HuH-7.5 (cell line): ENCODE data around the gene DPH1.
A peak's percentile ranks its signal among the peaks of the same experiment; 100 is the strongest.

Source experiments
- DNase-seq: peaks from one replicate; pipeline ENCODE4 v3.0.0; 2011; ENCODE audit warnings: low spot score

Gene DPH1

DNA sequence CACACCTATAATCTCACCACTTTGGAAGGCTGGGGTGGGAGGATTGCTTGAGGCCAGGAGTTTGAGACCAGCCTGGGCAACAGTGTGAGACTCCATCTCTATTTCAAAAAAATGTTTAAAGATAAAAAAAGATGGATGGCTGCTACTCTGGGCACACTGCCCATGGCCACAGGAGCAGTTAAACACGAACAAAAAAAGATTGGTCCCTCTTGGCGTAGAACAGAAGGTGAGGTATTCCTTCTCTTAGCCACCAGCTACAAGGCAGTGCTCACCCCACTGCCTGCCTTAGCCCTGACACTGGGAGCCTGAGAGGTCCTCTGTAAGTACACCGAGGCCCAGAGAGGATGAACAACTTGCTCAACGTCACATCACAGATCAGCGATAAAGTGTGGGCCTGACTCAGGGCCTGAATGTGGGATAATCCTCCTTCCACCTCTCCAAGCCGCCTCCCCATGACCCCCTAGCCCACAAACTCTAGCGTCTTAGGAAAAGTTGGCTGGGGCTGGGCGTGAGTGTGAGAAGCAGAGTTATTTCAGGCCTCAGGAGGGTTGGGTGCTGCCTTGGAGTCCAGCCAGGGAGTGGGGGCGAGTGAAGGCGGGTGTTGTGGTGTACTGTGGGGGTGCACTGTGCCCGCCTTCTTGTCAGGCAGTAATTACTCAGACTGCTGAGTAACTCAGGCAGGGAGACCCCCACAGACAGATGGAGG lies 2.3 kb upstream of the DPH1 start:
- no peak for DNase-seq

DNA sequence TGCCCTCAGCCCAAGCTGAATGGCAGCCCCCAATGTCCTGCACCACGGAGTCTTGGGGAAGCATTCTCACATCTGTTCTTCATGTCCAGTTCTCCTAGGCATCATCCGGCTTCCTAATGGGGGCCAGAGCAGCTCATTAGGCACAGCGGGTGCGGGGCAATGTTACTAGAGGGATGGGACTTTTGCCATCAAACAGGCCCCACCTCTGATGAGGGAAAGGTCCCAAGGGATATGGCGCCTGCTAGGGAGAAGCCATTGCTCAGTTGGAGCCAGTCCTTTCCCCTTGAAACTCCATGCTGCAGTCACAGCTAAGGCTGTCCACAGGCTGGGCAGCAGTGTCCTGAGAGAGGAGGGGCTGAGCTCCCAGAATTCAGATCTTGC lies 1.7 kb upstream of the DPH1 start:
- DNase-seq = no peak

DNA sequence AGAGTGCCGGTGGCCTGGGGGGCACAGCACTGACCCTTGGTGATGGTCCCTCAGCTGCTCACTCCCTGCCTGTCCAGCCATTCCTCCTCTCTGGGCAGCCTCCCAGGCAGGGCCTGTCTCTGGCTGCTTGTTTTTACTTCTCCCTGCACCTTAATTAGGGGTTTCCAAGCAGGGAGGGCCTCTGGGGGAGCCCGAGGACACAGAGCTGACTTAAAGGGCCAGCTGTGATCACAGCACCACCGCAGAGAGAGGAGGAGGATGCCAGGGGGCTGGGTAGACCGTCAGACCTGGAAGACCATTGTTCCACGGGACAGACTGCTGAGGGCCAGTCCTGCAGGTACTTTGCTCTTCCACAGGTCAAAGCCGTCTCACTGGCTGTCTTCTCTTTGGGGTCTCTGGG lies 1.2 kb upstream of the DPH1 start:
- DNase-seq = no peak

DNA sequence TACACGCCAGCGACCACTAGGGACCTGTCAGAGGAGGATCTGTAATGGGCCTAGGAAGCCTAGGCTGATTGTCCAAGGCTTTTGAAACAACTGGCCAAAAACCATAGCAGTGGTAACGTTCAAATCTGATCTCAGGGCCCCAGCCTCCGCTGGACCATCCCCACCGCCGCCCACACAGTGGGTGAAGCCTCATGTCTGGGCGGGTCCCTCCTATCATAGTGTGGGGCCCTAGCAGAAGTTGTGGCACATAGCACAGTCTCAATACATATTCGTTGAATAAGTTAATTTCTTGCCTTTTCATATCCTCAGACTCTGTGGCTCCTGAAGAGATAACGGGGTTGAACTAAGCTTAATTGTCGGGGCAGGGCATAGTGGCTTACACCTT lies 818 bp downstream of the DPH1 start:
- DNase-seq = no peak

DNA sequence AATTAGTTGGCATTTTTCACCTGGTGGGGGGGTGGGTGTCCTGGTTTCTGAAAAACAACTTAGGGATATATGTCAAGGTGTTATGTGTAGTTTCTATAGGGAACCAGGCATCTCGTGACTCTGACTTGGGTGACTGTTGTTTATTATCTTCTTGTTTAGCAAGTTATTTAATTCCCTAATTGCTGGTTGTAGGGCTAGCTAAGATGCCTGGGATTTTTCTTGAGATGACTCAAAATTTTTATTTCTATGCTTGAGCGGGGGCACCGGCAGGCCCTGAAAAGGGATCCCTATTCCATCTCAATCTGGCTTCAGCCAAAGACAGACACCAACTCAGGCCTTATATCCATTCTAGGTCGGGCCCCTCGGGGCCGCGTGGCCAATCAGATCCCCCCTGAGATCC lies 3.2 kb downstream of the DPH1 start:
- no peak for DNase-seq

- DNase-seq = no peak
Measured at GRCh38 chr17:2034157-2034556, 4.2 kb downstream of the DPH1 start.

- DNase-seq = no peak
Measured at GRCh38 chr17:2034806-2035540, 5.0 kb downstream of the DPH1 start.

GRCh38 chr17:2035541-2036488 lies 5.9 kb downstream of the DPH1 start:
- DNase-seq = no peak

DNA sequence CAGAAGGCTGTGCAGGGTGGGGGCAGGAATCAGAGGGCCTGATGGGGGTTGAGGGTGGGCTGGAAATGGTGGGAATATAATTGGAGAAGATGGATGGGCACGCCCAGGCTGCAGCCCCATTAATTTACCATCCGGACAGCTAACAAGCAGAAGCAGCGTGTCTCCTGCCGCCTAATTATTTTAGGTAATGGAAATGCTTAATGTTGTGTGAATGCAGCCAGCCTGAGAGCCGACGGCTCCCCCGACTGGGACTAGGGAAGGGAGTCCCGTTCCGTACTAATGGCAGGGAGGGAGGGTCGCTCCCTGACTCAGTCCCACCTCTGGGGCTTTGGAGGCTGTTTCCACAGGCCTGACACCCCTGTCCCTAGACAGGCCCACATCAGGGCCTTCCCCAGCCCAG lies 7.2 kb downstream of the DPH1 start:
- DNase-seq = no peak

- DNase-seq = no peak
Measured at GRCh38 chr17:2040219-2040827, 10.4 kb downstream of the DPH1 start.

DNA sequence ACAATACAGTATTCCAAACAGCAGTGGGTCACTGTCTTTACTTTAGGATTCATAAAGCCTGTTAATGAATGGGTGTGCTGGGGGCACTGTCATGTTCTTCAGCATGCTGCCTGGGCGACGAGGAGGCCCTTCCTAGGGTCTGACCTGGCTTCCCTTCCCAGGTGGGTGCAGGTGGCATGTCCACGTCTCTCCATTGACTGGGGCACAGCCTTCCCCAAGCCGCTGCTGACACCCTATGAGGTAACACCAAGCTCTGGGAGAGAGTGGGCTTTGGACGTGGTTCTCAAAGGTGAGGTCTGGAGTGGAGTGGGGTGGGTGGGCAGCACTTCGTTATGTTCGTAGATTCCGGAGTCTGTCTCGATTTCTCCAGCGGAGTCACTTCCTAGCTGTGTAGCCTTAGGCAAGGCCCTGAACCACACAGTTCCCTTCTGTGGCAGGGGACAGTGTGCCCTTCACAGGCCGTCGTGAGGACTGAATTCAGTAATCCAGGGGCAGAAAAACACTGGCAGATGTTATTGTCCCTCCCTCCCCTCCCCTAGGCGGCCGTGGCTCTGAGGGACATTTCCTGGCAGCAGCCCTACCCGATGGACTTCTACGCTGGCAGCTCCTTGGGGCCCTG lies 11.1 kb downstream of the DPH1 start:
- no peak for DNase-seq

DNA sequence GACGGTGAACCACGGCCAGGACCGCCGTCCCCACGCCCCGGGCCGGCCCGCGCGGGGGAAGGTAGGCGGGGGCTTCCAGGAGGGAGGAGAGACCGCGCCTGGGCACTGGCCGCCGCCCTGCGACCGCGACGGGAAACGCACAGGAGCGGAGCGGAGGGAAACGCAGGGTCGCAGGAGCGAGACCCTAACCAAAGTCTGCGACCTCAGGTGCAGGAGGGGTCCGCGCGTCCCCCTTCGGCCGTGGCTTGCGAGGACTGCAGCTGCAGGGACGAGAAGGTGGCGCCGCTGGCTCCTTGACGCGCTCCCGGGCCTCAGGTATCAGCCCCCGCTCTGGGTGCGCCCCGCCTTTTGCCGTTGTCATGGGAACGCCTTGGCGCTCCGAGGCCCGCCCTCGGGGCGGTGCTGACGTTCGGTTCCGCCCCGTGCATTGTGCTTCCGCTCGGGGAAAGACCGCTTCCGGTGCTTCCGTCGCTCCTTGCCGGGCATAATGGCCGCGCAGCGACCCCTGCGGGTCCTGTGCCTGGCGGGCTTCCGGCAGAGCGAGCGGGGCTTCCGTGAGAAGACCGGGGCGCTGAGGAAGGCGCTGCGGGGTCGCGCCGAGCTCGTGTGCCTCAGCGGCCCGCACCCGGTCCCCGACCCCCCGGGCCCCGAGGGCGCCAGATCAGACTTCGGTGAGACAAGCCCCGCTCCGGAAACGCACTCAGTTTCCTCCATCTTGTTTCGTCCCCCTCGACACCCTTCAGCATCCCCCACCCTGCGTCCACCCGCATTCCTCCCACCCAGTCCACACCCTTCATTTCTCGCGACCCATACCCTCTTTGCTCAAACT lies 11.8 kb downstream of the DPH1 start, which contains the start of gene OVCA2:
TSS of gene OVCA2 (plus strand) at position 462 of the 829 bp plus-strand sequence. CDS start at position 488, 26 bp downstream.
- peak; percentile 81 for DNase-seq

DNA sequence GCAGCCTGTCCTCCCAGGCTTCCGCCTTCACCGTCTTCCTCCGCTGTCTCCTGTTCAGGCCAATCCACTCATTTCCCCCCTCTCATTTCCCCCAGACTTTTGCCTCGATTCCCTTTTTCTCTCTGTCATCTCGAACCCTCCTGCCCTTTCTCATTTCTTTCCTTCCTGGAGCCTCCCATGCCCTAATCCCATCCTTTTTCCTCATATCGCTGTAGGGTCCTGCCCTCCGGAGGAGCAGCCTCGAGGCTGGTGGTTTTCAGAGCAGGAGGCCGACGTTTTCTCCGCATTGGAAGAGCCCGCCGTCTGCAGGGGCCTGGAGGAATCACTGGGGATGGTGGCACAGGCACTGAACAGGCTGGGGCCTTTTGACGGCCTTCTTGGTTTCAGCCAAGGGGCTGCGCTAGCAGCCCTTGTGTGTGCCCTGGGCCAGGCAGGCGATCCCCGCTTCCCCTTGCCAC lies 12.5 kb downstream of the DPH1 start:
- no peak for DNase-seq

- no peak for DNase-seq
Measured at GRCh38 chr17:2042933-2043332, 13.0 kb downstream of the DPH1 start.

- no peak for DNase-seq
Measured at GRCh38 chr17:2043785-2044184, 13.8 kb downstream of the DPH1 start.

DNA sequence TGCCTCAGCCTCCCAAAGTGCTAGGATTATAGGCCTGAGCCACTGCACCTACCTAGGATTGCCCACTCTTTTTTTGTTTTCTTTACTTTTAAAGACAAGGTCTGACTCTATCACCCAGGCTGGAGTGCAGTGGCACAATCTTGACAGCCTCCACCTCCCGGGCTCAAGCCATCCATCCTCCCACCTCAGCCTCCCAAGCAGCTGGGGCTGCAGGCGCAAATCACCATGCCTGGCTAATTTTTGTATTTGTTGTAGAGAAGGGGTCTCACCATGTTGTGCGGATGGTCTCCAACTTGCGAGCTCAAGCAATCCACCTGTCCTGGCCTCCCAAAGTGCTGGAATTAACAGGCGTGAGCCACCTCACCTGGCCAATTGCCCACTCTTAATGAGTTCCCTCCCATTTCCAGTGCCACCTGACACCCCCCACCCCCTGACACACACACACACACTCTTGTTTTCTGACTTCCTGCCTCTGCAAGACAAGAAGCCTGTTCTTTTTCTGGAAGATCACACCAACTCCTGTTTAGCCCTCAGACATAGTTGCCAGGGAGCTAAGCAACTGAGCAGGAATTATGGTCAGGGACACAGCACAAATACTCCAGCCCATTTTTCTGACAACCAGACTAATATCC lies 14.4 kb downstream of the DPH1 start:
- no peak for DNase-seq

DNA sequence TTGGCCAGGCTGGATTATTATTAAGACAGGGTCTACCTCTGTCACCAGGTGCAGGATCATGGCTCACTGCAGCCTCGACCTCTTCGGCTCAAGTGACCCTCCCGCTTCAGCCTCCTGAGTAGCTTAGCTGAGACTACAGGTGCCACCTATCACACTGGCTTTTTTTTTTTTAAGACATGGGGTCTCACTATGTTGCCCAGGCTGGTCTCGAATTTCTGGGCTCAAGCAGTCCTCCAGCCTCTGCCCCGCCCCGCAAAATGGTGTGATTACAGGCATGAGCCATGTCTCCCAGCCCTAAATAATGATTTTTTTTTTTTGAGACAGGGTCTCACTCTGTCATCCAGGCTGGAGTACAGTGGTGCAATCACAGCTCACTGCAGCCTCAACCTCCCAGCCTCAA lies 17.6 kb downstream of the DPH1 start:
- DNase-seq = no peak

DNA sequence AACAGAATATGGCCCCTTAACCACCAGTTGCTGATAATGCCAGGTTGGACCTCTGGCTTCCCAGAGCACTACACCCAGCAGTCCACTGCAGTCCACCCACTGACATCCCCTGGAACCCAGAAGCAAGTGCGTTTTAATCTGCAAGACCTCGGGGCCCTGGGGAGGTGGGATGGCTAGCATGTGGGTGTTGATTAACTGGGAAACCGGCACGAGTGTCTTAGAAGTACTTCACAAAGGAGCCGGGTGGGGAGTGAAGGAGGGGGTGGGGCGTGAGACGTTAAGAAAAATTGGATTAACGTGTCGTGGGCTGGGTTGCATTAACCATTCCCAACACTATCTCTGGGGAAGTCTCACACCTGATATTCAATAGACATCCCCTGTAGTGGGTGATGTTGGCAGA lies 18.9 kb downstream of the DPH1 start:
- no peak for DNase-seq

DNA sequence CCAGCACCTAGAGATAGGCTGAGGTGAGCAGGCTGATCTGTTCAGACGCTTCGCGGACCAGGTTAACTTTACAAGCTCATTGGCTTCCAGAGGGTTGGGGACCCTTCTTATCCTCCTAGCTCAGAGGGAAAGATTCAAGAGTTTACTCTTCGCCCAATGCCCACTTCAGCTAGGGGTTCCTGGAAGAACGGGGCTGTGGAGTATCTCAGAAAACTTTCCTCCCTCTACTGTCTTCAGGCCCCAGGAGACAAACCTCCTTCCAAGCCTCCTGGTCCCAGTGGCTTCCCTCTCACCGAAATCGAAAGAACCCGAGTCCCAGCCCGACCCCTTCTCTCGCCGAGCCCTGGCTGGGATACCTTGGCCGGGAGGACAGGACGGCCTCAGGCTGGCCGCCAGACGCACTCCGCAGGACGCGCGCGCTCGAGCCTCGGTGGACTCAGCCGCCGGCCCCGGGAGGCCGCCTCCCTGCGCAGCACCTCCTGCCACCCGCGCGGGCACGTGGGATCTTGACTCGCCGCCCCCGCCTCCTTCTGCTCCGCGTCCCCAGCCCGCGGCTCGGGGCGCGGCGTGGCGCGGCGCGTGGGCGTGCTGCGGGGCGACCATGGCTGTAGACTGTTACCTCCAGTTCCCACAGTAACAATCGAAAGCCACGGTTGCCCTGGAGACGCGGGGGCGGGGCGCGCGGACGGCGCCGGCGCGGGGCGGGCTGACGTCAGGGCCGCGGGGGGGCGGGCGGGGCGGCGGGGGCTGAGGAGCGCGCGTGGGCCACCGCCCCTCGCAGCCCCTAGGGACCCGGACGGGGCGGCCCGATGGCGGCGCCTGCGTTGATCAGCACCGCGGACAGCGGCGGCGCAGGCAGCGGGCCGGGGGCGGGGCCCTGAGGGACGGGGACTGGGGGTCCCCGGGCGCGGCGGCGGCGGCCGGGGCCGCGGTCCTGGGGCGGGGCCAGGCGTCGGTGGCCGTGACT lies 19.7 kb downstream of the DPH1 start:
- DNase-seq = peak; percentile 63
